Measurements from ENCODE around the gene FRMD4A.
A peak's percentile ranks its signal among the peaks of the same experiment; 100 is the strongest.
"Not testable (repeated sequence)": the region's sequence is repeated elsewhere in the genome, so short reads cannot be mapped to it uniquely, and the experiment has no call there.

The FRMD4A gene

DNA sequence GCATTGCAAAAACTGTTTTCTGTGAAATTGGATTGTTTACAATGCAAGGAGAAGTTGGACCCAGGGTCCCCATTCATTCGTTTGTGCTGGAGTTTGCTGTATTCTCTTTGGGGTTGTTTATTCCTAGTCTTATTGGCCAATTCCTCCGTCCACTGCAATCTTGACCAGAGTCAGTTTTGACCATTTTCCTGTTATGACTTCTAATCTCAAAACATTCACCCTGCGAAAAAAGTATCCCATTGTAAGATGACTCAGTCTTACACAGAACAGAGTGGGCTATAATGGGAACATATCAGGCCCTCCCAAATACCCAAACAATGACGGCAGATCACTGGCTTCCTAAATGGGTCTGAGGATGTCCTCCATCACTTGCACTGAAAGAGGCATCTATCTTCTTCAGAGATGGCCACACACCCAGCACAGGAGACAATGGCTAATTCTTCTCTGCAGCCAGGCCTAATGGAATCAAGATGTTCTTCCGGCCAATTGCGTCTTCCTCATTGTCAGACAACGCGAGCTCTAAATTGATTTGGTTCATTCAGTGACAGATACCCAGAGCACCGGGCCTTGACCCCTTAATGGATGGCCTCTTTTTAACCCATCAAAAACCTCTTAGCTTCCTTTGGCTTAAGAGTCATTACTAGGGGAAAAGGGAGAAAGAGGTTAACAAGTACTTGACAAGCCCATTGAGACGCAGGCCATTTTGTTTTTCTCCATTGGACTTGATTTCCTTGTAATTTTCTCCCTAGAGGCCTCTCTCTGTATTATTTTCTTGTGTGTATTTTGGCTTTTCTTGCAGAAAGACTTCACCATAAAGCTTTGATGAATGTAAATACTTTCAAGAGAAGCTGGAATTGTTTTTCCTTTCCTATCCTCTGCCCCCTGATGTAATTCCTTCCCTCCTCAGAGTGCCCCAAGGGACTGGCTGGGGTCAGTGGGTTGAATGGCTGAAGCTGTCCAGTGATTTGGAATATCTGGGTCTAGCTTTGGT is 614.3 kb downstream of the FRMD4A start:
- TF ChIP-seq, protein P1, sequence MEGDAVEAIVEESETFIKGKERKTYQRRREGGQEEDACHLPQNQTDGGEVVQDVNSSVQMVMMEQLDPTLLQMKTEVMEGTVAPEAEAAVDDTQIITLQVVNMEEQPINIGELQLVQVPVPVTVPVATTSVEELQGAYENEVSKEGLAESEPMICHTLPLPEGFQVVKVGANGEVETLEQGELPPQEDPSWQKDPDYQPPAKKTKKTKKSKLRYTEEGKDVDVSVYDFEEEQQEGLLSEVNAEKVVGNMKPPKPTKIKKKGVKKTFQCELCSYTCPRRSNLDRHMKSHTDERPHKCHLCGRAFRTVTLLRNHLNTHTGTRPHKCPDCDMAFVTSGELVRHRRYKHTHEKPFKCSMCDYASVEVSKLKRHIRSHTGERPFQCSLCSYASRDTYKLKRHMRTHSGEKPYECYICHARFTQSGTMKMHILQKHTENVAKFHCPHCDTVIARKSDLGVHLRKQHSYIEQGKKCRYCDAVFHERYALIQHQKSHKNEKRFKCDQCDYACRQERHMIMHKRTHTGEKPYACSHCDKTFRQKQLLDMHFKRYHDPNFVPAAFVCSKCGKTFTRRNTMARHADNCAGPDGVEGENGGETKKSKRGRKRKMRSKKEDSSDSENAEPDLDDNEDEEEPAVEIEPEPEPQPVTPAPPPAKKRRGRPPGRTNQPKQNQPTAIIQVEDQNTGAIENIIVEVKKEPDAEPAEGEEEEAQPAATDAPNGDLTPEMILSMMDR (IDR thresholded peaks at IDR 0.05; ENCODE audit: control extremely low read depth, extremely low read depth, low read depth, missing control alignments), result no peak
- no peak for DNase-seq (ENCODE audit: extremely low spot score)
- ChIA-PET POLR2A (no interaction called here), CTCF (interaction anchor here (1.7 to 4.0 kb wide), 2 partner anchors 10 to 18 kb away, joined by 3 to 21 read pairs; no protein-coding TSS in a partner anchor)

DNA sequence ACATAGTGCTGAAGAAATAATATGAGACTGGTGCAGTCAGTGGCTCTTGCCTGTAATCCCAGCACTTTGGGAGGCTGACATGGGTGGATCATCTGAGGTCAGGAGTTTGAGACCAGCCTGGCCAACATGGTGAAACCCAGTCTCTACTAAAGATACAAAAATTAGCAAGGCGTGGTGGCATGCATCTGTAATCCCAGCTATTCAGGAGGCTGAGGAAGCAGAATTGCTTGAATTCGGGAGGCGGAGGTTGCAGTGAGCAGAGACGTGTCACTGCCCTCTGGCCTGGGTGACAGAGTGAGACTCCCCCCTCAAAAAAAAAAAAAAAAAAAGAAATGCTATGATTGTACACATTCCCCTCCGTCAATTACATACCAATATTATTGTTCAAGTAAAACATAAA is 615.1 kb downstream of the FRMD4A start:
- DNase-seq (ENCODE audit: extremely low spot score); POLR2A ChIA-PET: not testable (repeated sequence)
- CTCF ChIA-PET, result interaction anchor here (1.1 to 1.9 kb wide), 2 partner anchors 9 to 11 kb away, joined by 4 to 5 read pairs; no protein-coding TSS in a partner anchor

DNA sequence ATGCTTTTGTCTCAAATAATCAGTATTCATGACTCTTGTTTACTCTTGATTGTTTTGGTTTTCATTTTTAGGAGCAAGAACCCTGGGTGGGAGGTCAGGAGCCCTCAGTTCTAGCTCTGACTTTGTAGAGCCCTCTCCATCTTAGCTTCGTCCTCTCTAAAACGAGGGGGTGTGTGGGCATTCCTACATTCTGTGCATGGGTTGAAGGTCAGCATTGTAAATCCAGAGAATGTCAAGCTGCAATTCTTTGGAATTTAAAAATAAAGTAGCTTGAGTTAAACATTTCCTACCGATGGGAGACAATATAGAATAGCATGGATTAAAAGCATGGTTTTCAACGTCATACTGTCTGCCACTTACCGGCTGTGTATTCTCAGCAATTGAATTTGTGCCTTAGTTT is 615.6 kb downstream of the FRMD4A start:
- DNase-seq (ENCODE audit: extremely low spot score), result no peak
- TF ChIP-seq, protein P1 (IDR thresholded peaks at IDR 0.05; ENCODE audit: control extremely low read depth, extremely low read depth, low read depth, missing control alignments), result no peak
- ChIA-PET POLR2A (no interaction called here), CTCF (interaction anchor here (1.1 to 1.9 kb wide), 3 partner anchors 9 to 32 kb away, joined by 4 to 5 read pairs (median 4); no protein-coding TSS in a partner anchor)

DNA sequence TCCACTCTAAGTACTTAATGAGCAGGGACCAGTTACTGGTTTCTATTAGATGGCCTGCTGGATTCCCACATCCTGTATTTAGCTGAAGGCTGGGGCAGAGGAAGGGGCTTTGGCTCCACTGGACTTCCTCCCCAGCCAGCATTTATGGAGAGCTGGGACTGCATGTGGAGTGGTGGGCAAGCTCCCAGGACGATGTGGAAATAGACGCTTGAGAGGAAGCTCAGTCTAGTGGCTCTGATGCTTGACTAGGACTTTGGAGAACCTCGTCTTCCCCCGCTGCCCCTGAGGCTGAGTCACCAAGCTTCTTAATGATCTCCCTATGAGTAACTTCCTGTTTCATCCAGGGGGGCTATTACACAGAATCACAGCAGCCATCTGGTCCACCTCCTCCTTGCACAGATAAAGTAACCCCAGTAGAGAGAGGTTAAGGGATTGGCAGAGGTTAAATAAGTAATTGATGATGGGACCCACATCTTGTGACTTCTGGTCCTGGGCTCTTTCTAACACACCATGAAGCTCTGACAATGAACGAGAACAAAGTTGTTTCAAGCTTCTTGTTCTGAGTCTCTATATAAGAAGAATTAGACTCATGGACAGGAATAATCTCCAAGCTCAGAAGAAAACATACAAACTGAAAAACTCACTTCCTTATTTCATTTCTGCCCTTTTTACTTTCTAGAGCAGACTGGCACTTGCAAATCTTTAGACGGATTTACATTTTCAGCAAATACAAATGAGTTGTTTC is 617.7 kb downstream of the FRMD4A start:
- CTCF ChIA-PET, result interaction anchor here (1.1 to 2.4 kb wide), 8 partner anchors 8 to 370 kb away, joined by 3 to 14 read pairs (median 5); no protein-coding TSS in a partner anchor
- TF ChIP-seq, protein P1 (IDR thresholded peaks at IDR 0.05; ENCODE audit: control extremely low read depth, extremely low read depth, low read depth, missing control alignments), result no peak
- POLR2A ChIA-PET, result interaction anchor here (0.6 to 1.0 kb wide), 2 partner anchors 44 to 935 kb away, joined by 3 to 5 read pairs; no protein-coding TSS in a partner anchor
- DNase-seq (ENCODE audit: extremely low spot score), result peak; percentile 74

DNA sequence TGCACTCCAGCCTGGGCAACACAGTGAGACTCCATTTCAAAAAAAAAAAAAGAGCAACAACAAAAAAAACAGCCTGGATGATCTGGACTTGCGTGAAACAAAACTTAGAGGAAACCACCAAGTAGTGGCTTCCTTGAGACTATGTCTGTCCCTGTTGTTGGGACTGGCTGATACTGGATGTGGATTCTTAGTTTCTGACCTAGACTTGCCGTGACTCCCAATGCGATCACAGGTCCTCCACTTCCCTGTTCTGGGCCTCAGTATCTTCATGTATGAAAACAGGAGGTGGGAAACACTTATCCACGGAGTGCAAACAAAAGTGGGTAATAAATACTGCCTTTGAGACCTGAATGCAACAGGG is 618.3 kb downstream of the FRMD4A start:
- ChIA-PET CTCF (interaction anchor here (1.2 to 2.4 kb wide), 9 partner anchors 7 to 371 kb away, joined by 3 to 14 read pairs (median 5); no protein-coding TSS in a partner anchor), POLR2A (interaction anchor here (0.6 to 1.0 kb wide), 2 partner anchors 45 to 936 kb away, joined by 3 to 5 read pairs; no protein-coding TSS in a partner anchor)
- TF ChIP-seq, protein P1 (IDR thresholded peaks at IDR 0.05; ENCODE audit: control extremely low read depth, extremely low read depth, low read depth, missing control alignments), result no peak
- no peak for DNase-seq (ENCODE audit: extremely low spot score)

DNA sequence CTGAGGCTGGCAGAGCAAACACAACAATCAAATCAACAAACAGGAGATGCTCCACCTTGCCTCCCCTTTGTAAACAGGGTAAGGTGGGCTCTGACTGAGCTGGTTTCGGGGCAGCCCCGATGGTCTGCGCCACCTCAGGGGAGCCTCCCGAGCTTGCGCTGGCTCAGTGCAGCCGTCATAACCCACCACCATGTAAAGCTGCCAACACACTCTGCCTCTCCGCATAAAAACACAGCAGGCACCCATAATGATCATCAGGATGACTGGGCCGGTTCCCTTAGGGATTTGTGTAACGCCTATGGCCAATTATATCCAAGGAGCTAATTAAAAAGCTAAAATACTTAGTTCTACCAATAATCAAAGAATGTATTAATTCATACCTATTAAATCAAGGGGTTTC is 619.4 kb downstream of the FRMD4A start:
- TF ChIP-seq, protein P1 (IDR thresholded peaks at IDR 0.05; ENCODE audit: control extremely low read depth, extremely low read depth, low read depth, missing control alignments), result no peak
- ChIA-PET CTCF (interaction anchor here (0.9 to 2.4 kb wide), 8 partner anchors 9 to 110 kb away, joined by 3 to 8 read pairs (median 3); no protein-coding TSS in a partner anchor), POLR2A (no interaction called here)
- no peak for DNase-seq (ENCODE audit: extremely low spot score)
